Suprapubic skin (tissue), 4 donors: ENCODE data around the gene SEC11A. TPM values are rescaled to one million over a fixed set of nuclear protein-coding genes. Genes with fewer than 3 reads are reported as not detected.

Experiments
- DNase-seq, 2 donors: peaks; one replicate each; pipeline ENCODE4 v3.0.0-alpha.2; 2019; ENCODE audit warnings: low spot score in 2 of 2
- H3K27ac ChIP-seq: fragments of 200-600 bp; sonication (generic); one replicate; pipeline ENCODE4 v1.5.1; 2019
- H3K27me3 ChIP-seq: fragments of 200-600 bp; sonication (generic); one replicate; pipeline ENCODE4 v1.5.1; 2019
- H3K36me3 ChIP-seq: fragments of 200-600 bp; sonication (generic); one replicate; pipeline ENCODE4 v1.5.1; 2019
- H3K4me1 ChIP-seq: fragments of 200-600 bp; sonication (generic); one replicate; pipeline ENCODE4 v1.5.1; 2019
- H3K4me3 ChIP-seq: fragments of 200-600 bp; sonication (generic); one replicate; pipeline ENCODE4 v1.5.1; 2019; ENCODE audit warnings: mild to moderate bottlenecking
- H3K9me3 ChIP-seq: fragments of 200-600 bp; sonication (generic); one replicate; pipeline ENCODE4 v1.5.1; 2019
- CTCF ChIP-seq, 2 donors: fragments of 200-600 bp in 1 of 2; fragments of 450-650 bp in 1 of 2; sonication (generic) in 1 of 2; IDR thresholded peaks; one replicate each; pipeline ENCODE4 v1.5.1; 2016 to 2019; ENCODE audit warnings: antibody characterized with exemption in 2 of 2, mild to moderate bottlenecking in 1 of 2, moderate library complexity in 1 of 2
- EP300 ChIP-seq: sonication (generic); formaldehyde crosslinking; IDR thresholded peaks from one replicate; pipeline ENCODE4 v1.6.1; 2017; ENCODE audit warnings: antibody characterized with exemption
- POLR2A ChIP-seq, 2 donors: fragments of 450-650 bp; IDR thresholded peaks; one replicate each; pipeline ENCODE4 v1.6.1; 2017; ENCODE audit warnings: antibody characterized with exemption in 2 of 2, mild to moderate bottlenecking in 2 of 2, moderate library complexity in 2 of 2
- POLR2AphosphoS5 ChIP-seq, 3 donors: sonication (generic); formaldehyde crosslinking; IDR thresholded peaks; one replicate each; pipeline ENCODE4 v1.6.1; 2017; ENCODE audit warnings: antibody characterized with exemption in 3 of 3
- WGBS: methylation state at CpG from one replicate; pipeline ENCODE4 v1.1.5; 2018; 5-methylcytosine and 5-hydroxymethylcytosine counted together
- total RNA-seq, 4 donors: library from RNA; depleted of rRNA; stranded (reverse); fragments of >200 nt; gene quantifications; one replicate each; pipeline ENCODE4 v1.1.0, GENCODE V29; 2016

The SEC11A gene
- 10 to 100 TPM; 44.3 to 52.9 (median 47.3) TPM for total RNA-seq

GRCh38 chr15:84716036-84716732, at the start of gene SEC11A:
SEC11A (minus strand) TSS chr15:84716139; CDS start chr15:84716075, 64 bp downstream.
- H3K4me1 ChIP-seq: peaks cover 26% of the 10 kb centered on the region
- peak within 1 kb of the TSS; percentile 88 for H3K27ac ChIP-seq
- H3K36me3 ChIP-seq: peaks cover 3% of the 10 kb centered on the region
- peak; percentile 97 for DNase-seq
- WGBS: 0% methylated on average over 28 of the region's 57 CpGs
- TF ChIP-seq POLR2AphosphoS5 (IDR thresholded peaks at IDR 0.05) (peak in 2 of 3 donors; percentile 47 to 64), EP300 (no peak), POLR2A (IDR thresholded peaks at IDR 0.05) (peak; percentile 51 to 57)
- H3K27me3 ChIP-seq: no peaks in the 10 kb centered on the region
- H3K9me3 ChIP-seq: no peaks in the 10 kb centered on the region
- peak within 1 kb of the TSS; percentile 65 for H3K4me3 ChIP-seq

- Histone ChIP-seq H3K27me3 (no peaks in the 10 kb centered on the region), H3K4me3 (no peak overlapping the region), H3K27ac (no peak overlapping the region), H3K4me1 (peaks cover 24% of the 10 kb centered on the region), H3K36me3 (peaks cover 38% of the 10 kb centered on the region), H3K9me3 (no peaks in the 10 kb centered on the region)
- WGBS: 93% methylated on average over 4 of the region's 4 CpGs
- TF ChIP-seq EP300: no peak
- no peak for DNase-seq
These were observed 49.7 kb upstream of the SEC11A start for GRCh38 chr15:84765675-84766074.

- Histone ChIP-seq H3K9me3 (no peaks in the 10 kb centered on the region), H3K36me3 (peaks cover 37% of the 10 kb centered on the region), H3K27me3 (no peaks in the 10 kb centered on the region), H3K27ac (no peak overlapping the region), H3K4me3 (no peak overlapping the region), H3K4me1 (peaks cover 24% of the 10 kb centered on the region)
- 91% methylated on average over 1 of the region's 1 CpG for WGBS
- DNase-seq: no peak
- TF ChIP-seq EP300: no peak
- no peak for TF ChIP-seq POLR2AphosphoS5 (IDR thresholded peaks at IDR 0.05)
- no peak for TF ChIP-seq CTCF (IDR thresholded peaks at IDR 0.05)
- no peak for TF ChIP-seq POLR2A (IDR thresholded peaks at IDR 0.05)
These were observed 49.0 kb upstream of the SEC11A start for GRCh38 chr15:84764989-84765388.

GRCh38 chr15:84764585-84764984, 48.6 kb upstream of the SEC11A start:
- H3K9me3 ChIP-seq: no peaks in the 10 kb centered on the region
- peaks cover 35% of the 10 kb centered on the region for H3K36me3 ChIP-seq
- no peak overlapping the region for H3K27ac ChIP-seq
- WGBS: 74% methylated on average over 3 of the region's 3 CpGs
- H3K4me3 ChIP-seq: no peak overlapping the region
- DNase-seq: no peak
- TF ChIP-seq POLR2A (IDR thresholded peaks at IDR 0.05): no peak
- no peak for TF ChIP-seq POLR2AphosphoS5 (IDR thresholded peaks at IDR 0.05)
- no peak for TF ChIP-seq CTCF (IDR thresholded peaks at IDR 0.05)
- TF ChIP-seq EP300: no peak
- H3K4me1 ChIP-seq: peaks cover 24% of the 10 kb centered on the region
- no peaks in the 10 kb centered on the region for H3K27me3 ChIP-seq

GRCh38 chr15:84762840-84763572, 47.1 kb upstream of the SEC11A start:
- Histone ChIP-seq H3K9me3 (no peaks in the 10 kb centered on the region), H3K4me3 (no peak overlapping the region), H3K27me3 (no peaks in the 10 kb centered on the region), H3K36me3 (peaks cover 20% of the 10 kb centered on the region), H3K27ac (no peak overlapping the region), H3K4me1 (peaks cover 30% of the 10 kb centered on the region)
- 96% methylated on average over 3 of the region's 3 CpGs for WGBS
- no peak for DNase-seq
- TF ChIP-seq POLR2A (IDR thresholded peaks at IDR 0.05) (no peak), CTCF (IDR thresholded peaks at IDR 0.05) (no peak), POLR2AphosphoS5 (IDR thresholded peaks at IDR 0.05) (no peak), EP300 (no peak)

GRCh38 chr15:84761607-84762131, 45.7 kb upstream of the SEC11A start:
- WGBS: 51% methylated on average over 4 of the region's 4 CpGs
- no peak overlapping the region for H3K4me3 ChIP-seq
- H3K27me3 ChIP-seq: no peaks in the 10 kb centered on the region
- no peak overlapping the region for H3K27ac ChIP-seq
- H3K36me3 ChIP-seq: peaks cover 7% of the 10 kb centered on the region
- no peak for TF ChIP-seq EP300
- no peak for TF ChIP-seq POLR2AphosphoS5 (IDR thresholded peaks at IDR 0.05)
- TF ChIP-seq CTCF (IDR thresholded peaks at IDR 0.05): no peak
- TF ChIP-seq POLR2A (IDR thresholded peaks at IDR 0.05): no peak
- no peaks in the 10 kb centered on the region for H3K9me3 ChIP-seq
- peaks cover 30% of the 10 kb centered on the region for H3K4me1 ChIP-seq
- no peak for DNase-seq
